Fibroblast of pulmonary artery (primary cell): ENCODE data around the gene BROX.
"Not testable (repeated sequence)": the region's sequence is repeated elsewhere in the genome, so short reads cannot be mapped to it uniquely, and the experiment has no call there.

Experiments
- DNase-seq: peaks from one replicate; pipeline ENCODE4 v3.0.0-alpha.2; 2010; ENCODE audit warnings: low read depth
- H3K4me3 ChIP-seq: replicated peaks from 2 replicates; pipeline ENCODE4 v1.5.1; 2011; ENCODE audit warnings: low read depth, mild to moderate bottlenecking, control low read depth, low read length, moderate library complexity
- CTCF ChIP-seq: IDR thresholded peaks from 2 replicates; pipeline ENCODE4 v1.5.1; 2011; ENCODE audit warnings: mild to moderate bottlenecking, control low read depth, low read length, inconsistent platforms; ENCODE audit errors: missing control alignments

BROX gene

GRCh38 chr1:222730866-222731265, 18.5 kb downstream of the BROX start:
- DNase-seq: no peak
- no peak for TF ChIP-seq CTCF
- no peak overlapping the region for H3K4me3 ChIP-seq

GRCh38 chr1:222732216-222733159, 20.1 kb downstream of the BROX start:
- DNase-seq: no peak
- no peak for TF ChIP-seq CTCF
- H3K4me3 ChIP-seq: no peak overlapping the region

- no peak overlapping the region for H3K4me3 ChIP-seq
- TF ChIP-seq CTCF: no peak
- no peak for DNase-seq
Observed at GRCh38 chr1:222734740-222735139, 22.4 kb downstream of the BROX start.

GRCh38 chr1:222736470-222736869, 24.1 kb downstream of the BROX start:
- TF ChIP-seq CTCF: no peak
- no peak for DNase-seq
- no peak overlapping the region for H3K4me3 ChIP-seq

- no peak within 1 kb of the TSS for H3K4me3 ChIP-seq
- no peak for TF ChIP-seq CTCF
- no peak for DNase-seq
Observed at GRCh38 chr1:222736972-222737371, 24.6 kb downstream of the BROX start, which contains the start of gene FAM177B. Gene FAM177B, plus strand, starts transcription at chr1:222737202. Its CDS starts 9,344 bp downstream, at chr1:222746546.

- no peak overlapping the region for H3K4me3 ChIP-seq
- DNase-seq: no peak
- TF ChIP-seq CTCF: no peak
Observed at GRCh38 chr1:222739465-222739864, 27.1 kb downstream of the BROX start.

- H3K4me3 ChIP-seq: no peak overlapping the region
- TF ChIP-seq CTCF: no peak
- DNase-seq: no peak
Observed at GRCh38 chr1:222739929-222740328, 27.6 kb downstream of the BROX start.

GRCh38 chr1:222741630-222742457, 29.5 kb downstream of the BROX start:
- DNase-seq, H3K4me3 ChIP-seq: not testable (repeated sequence)
